ENCODE results near the gene TRIO. TPM values are rescaled to one million over a fixed set of nuclear protein-coding genes. Genes with fewer than 3 reads are reported as not detected.

Gene TRIO
- polyA plus RNA-seq, 1 of the 3 experiments (the other 2 are of a cell fraction) = 229 TPM

DNA sequence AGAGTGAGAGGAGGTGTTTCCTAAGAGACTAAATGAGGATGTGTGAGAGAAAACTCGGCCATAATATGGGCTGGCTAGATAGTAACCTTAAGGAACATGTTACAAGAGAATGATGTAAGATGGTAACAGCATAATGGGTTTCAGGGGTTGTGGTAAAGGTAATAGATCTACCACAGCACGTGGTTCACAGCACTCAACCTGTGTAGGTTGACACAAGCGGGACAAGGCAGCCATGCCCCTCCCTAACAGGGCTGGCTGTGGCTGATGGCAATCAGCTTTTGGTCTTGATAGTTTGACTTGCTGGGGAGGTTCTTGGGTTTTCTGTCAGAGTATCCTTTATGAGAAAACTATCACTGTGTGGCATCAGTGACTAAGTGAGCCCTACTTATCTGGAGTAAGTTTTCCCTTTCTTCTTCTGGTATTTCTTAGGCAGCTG lies 138.6 kb downstream of the TRIO start:
- no peaks in the 10 kb centered on the region for H3K9me2 ChIP-seq
- H3K4me2 ChIP-seq = no peak overlapping the region
- H3K4me3 ChIP-seq (ENCODE audit: low read depth in 2 of 2, low read length in 1 of 2) = no peak overlapping the region
- H3K4me1 ChIP-seq (ENCODE audit: control insufficient read depth in 1 of 2, insufficient read depth in 2 of 2, low read depth in 1 of 2, low read length in 1 of 2) = peaks cover 2 to 12% of the 10 kb centered on the region in 2 experiments; a peak in 2 of 4 replicates
- H3K9me3 ChIP-seq = no peaks in the 10 kb centered on the region
- no peak overlapping the region for H2AFZ ChIP-seq (ENCODE audit: low read depth)
- H3K27me3 ChIP-seq (ENCODE audit: insufficient read depth) = no peaks in the 10 kb centered on the region
- H4K20me1 ChIP-seq (ENCODE audit: insufficient read depth) = peaks cover 77% of the 10 kb centered on the region
- CTCF ChIA-PET = interaction anchor here (0.6 to 5.9 kb wide), 2 partner anchors 12 to 364 kb away, joined by 3 to 39 read pairs; no protein-coding TSS in a partner anchor
- 97% methylated on average over 2 of the region's 3 CpGs for WGBS (ENCODE audit: low lambda C conversion rate)
- no peak for DNase-seq
- no peaks in the 10 kb centered on the region for H3F3A ChIP-seq (replicated peaks; ENCODE audit: insufficient read depth)
- no peak for TF ChIP-seq MXI1 (IDR thresholded peaks at IDR 0.05; ENCODE audit: low read depth, low read length)
- no peak for TF ChIP-seq POLR2AphosphoS5 (IDR thresholded peaks at IDR 0.05; ENCODE audit: low read depth, low read length)
- no peak for TF ChIP-seq EP300 (IDR thresholded peaks at IDR 0.05; ENCODE audit: borderline replicate concordance in 1 of 2, low read depth in 1 of 2, low read length in 1 of 2)
- TF ChIP-seq TAF1 (IDR thresholded peaks at IDR 0.05; ENCODE audit: borderline replicate concordance, low read depth, low read length) = no peak
- no peak for TF ChIP-seq FOXJ3 (CRISPR knock-in tag; IDR thresholded peaks at IDR 0.05)
- no peak for TF ChIP-seq GATA2 (CRISPR knock-in tag; IDR thresholded peaks at IDR 0.05)
- TF ChIP-seq GABPA (IDR thresholded peaks at IDR 0.05; ENCODE audit: low read depth) = no peak
- TF ChIP-seq, protein P1, sequence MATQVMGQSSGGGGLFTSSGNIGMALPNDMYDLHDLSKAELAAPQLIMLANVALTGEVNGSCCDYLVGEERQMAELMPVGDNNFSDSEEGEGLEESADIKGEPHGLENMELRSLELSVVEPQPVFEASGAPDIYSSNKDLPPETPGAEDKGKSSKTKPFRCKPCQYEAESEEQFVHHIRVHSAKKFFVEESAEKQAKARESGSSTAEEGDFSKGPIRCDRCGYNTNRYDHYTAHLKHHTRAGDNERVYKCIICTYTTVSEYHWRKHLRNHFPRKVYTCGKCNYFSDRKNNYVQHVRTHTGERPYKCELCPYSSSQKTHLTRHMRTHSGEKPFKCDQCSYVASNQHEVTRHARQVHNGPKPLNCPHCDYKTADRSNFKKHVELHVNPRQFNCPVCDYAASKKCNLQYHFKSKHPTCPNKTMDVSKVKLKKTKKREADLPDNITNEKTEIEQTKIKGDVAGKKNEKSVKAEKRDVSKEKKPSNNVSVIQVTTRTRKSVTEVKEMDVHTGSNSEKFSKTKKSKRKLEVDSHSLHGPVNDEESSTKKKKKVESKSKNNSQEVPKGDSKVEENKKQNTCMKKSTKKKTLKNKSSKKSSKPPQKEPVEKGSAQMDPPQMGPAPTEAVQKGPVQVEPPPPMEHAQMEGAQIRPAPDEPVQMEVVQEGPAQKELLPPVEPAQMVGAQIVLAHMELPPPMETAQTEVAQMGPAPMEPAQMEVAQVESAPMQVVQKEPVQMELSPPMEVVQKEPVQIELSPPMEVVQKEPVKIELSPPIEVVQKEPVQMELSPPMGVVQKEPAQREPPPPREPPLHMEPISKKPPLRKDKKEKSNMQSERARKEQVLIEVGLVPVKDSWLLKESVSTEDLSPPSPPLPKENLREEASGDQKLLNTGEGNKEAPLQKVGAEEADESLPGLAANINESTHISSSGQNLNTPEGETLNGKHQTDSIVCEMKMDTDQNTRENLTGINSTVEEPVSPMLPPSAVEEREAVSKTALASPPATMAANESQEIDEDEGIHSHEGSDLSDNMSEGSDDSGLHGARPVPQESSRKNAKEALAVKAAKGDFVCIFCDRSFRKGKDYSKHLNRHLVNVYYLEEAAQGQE (IDR thresholded peaks at IDR 0.05; ENCODE audit: low read depth, low read length) = no peak
- TF ChIP-seq, protein P2, sequence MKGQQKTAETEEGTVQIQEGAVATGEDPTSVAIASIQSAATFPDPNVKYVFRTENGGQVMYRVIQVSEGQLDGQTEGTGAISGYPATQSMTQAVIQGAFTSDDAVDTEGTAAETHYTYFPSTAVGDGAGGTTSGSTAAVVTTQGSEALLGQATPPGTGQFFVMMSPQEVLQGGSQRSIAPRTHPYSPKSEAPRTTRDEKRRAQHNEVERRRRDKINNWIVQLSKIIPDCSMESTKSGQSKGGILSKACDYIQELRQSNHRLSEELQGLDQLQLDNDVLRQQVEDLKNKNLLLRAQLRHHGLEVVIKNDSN (IDR thresholded peaks at IDR 0.05; ENCODE audit: borderline replicate concordance, low read depth) = no peak
- no peak for TF ChIP-seq SIN3A (IDR thresholded peaks at IDR 0.05; ENCODE audit: borderline replicate concordance, low read depth, low read length)
- no peak for TF ChIP-seq NRF1 (IDR thresholded peaks at IDR 0.05; ENCODE audit: low read depth, low read length)
- TF ChIP-seq RCOR1 (IDR thresholded peaks at IDR 0.05; ENCODE audit: low read length) = no peak
- TF ChIP-seq RXRA (IDR thresholded peaks at IDR 0.05; ENCODE audit: borderline replicate concordance, low read depth) = no peak
- no peak for TF ChIP-seq RAD21 (IDR thresholded peaks at IDR 0.05; ENCODE audit: low read length)
- no peak for TF ChIP-seq SMC3 (IDR thresholded peaks at IDR 0.05; ENCODE audit: low read depth, low read length)
- no peak for TF ChIP-seq YY1 (IDR thresholded peaks at IDR 0.05; ENCODE audit: low read depth)
- TF ChIP-seq JUND (IDR thresholded peaks at IDR 0.05) = no peak
- POLR2A ChIA-PET = no interaction called here
- 0 out of 4 replicates have a peak overlapping the region, but pooled peaks of 1 of the 2 experiments have one; percentile 0 for H3K27ac ChIP-seq (ENCODE audit: low read depth in 2 of 2, low read length in 1 of 2)
- peaks cover 100% of the 10 kb centered on the region for H3K79me2 ChIP-seq (ENCODE audit: insufficient read depth)
- no peak overlapping the region for H3K9ac ChIP-seq
- H3K36me3 ChIP-seq (replicated peaks in 1 of 2; ENCODE audit: control insufficient read depth in 1 of 2, insufficient read depth in 2 of 2, low read length in 1 of 2) = peaks cover 29 to 71% of the 10 kb centered on the region in 2 experiments
